ENCODE results near the gene SLTM. TPM values are rescaled to one million over a fixed set of nuclear protein-coding genes. Genes with fewer than 3 reads are reported as not detected.
A peak's percentile ranks its signal among the peaks of the same experiment; 100 is the strongest.

SLTM gene
- total and polyA plus RNA-seq, 12 donors = 33.4 to 74.8 (median 44.4) TPM

DNA sequence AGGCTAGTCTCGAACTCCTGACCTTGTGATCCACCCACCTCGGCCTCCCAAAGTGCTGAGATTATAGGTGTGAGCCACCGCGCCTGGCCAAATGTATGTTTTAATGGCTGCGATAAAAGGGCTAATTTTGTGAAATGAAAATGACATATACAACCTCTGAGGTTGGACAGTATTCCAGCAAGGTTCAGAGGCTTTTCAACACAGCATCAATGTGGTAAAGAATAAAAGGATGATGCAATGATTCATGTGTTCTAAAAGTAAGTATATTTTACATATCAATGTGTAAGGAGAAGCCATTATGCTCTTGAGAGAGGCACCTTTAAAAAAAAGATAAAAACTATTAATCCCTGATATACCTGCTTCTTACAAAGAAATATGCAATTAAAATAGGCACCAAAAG is 6.7 kb downstream of the SLTM start:
- TF ChIP-seq, protein P1, sequence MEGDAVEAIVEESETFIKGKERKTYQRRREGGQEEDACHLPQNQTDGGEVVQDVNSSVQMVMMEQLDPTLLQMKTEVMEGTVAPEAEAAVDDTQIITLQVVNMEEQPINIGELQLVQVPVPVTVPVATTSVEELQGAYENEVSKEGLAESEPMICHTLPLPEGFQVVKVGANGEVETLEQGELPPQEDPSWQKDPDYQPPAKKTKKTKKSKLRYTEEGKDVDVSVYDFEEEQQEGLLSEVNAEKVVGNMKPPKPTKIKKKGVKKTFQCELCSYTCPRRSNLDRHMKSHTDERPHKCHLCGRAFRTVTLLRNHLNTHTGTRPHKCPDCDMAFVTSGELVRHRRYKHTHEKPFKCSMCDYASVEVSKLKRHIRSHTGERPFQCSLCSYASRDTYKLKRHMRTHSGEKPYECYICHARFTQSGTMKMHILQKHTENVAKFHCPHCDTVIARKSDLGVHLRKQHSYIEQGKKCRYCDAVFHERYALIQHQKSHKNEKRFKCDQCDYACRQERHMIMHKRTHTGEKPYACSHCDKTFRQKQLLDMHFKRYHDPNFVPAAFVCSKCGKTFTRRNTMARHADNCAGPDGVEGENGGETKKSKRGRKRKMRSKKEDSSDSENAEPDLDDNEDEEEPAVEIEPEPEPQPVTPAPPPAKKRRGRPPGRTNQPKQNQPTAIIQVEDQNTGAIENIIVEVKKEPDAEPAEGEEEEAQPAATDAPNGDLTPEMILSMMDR (IDR thresholded peaks at IDR 0.05) = no peak
- H3K27ac ChIP-seq = no peak overlapping the region
- DNase-seq = no peak
- H3K4me3 ChIP-seq = no peak overlapping the region
- H3K9me3 ChIP-seq = no peaks in the 10 kb centered on the region
- ATAC-seq = no peak
- peaks cover 3 to 56% (median 35%) of the 10 kb centered on the region in 9 donors for H3K4me1 ChIP-seq
- intact Hi-C loops (cut with DNase I) = no loop called here
- no peaks in the 10 kb centered on the region for H3K27me3 ChIP-seq
- 97% methylated on average over 5 of the region's 5 CpGs for WGBS, 2 donors
- peaks cover 0 to 68% (median 23%) of the 10 kb centered on the region in 9 donors for H3K36me3 ChIP-seq

DNA sequence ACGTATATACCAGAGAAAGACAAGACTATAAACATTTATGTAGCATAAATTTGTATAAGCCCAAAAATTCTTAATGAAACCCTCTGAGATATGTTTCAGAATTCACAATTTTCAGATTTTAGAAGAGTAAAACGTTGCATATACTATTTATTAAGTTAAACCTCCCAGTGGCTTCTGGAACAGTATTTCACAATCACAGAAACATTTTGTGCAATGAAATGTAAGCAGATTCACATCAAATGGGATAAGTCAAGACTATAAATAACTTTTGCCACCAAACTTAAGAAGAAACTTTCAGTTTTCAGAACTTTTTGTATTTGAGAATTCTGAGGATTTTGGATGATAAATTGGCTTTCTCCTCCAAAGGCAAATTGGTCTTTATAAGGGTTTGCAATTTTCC is 9.2 kb downstream of the SLTM start:
- 74 to 75% methylated on average over 2 of the region's 2 CpGs for WGBS, 2 donors
- Histone ChIP-seq H3K4me3 (no peak overlapping the region), H3K36me3 (peaks cover 0 to 81% (median 26%) of the 10 kb centered on the region in 9 donors), H3K9me3 (no peaks in the 10 kb centered on the region), H3K27ac (peak overlapping the region in 2 of 10 donors; percentile 5 to 39), H3K27me3 (no peaks in the 10 kb centered on the region), H3K4me1 (peaks cover 0 to 41% (median 11%) of the 10 kb centered on the region in 9 donors)
- TF ChIP-seq, protein P1 (IDR thresholded peaks at IDR 0.05) = no peak
- DNase-seq (no peak), ATAC-seq (peak in 1 of 8 donors; percentile 33)
- intact Hi-C loops (cut with DNase I) = no loop called here

DNA sequence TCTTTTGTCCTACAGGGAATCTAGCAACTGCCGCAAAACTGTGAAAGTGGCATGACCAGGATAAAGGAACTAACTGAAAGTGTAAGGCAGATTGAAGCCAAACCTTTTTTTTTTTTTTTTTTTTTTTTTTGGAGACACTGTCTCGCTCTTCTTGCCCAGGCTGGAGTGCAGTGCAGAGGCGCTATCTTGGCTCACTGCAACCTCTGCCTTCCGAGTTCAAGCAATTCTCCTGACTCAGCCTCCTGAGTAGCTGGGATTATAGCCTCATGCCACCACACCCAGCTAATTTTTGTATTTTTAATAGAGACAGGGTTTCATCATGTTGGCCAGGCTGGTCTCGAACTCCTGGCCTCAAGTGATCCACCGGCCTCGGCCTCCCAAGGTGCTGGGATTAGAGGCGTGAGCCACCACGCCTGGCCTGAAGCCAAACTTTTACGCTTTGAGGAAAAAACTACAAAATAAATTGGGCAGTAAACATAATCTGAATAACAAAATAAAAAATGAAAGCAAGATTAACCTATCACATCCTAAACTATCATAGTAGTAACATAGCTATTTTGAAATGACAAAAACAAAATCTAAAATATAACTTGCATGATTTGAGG is 9.7 kb downstream of the SLTM start:
- no peak for ATAC-seq
- no peak for DNase-seq
- H3K36me3 ChIP-seq = peaks cover 0 to 80% (median 23%) of the 10 kb centered on the region in 9 donors
- H3K9me3 ChIP-seq = no peaks in the 10 kb centered on the region
- H3K4me3 ChIP-seq = no peak overlapping the region
- H3K27me3 ChIP-seq = no peaks in the 10 kb centered on the region
- WGBS, 2 donors = 87 to 92% methylated on average over 10 of the region's 10 CpGs
- H3K27ac ChIP-seq = peak overlapping the region in 1 of 10 donors; percentile 39
- intact Hi-C loops (cut with DNase I) = no loop called here
- peaks cover 0 to 46% (median 13%) of the 10 kb centered on the region in 9 donors for H3K4me1 ChIP-seq
- TF ChIP-seq, protein P1 (IDR thresholded peaks at IDR 0.05) = no peak

DNA sequence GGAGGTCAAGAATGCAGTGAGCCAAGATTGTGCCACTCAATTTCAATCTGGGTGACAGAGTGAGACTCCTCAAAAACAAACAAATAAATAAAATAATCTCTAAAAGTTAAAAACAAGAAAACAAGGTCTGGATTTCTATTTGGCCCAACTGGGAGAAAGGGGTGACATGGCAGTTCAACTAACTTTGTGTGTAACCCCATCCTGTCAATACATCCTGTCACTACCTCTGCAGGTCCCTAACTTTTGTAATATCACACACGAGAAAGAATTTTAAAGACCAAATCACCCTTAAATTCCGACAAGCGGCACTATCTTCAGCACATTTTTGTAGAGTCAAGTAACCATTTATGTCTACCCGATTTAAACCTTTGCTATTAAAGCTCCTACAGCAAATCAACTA is 10.2 kb downstream of the SLTM start:
- intact Hi-C loops (cut with DNase I) = no loop called here
- no peak overlapping the region for H3K4me3 ChIP-seq
- peaks cover 0 to 75% (median 20%) of the 10 kb centered on the region in 9 donors for H3K36me3 ChIP-seq
- no peak for DNase-seq
- TF ChIP-seq, protein P1 (IDR thresholded peaks at IDR 0.05) = no peak
- ATAC-seq = no peak
- 82 to 85% methylated on average over 4 of the region's 4 CpGs for WGBS, 2 donors
- H3K9me3 ChIP-seq = no peaks in the 10 kb centered on the region
- no peaks in the 10 kb centered on the region for H3K27me3 ChIP-seq
- peak overlapping the region in 1 of 10 donors; percentile 39 for H3K27ac ChIP-seq
- peaks cover under 1 to 51% (median 18%) of the 10 kb centered on the region in 9 donors for H3K4me1 ChIP-seq

Measured in heart right ventricle (tissue), 16 donors.